GM21528 (cell line): ENCODE measurements around the gene AKT1.
"Not testable (repeated sequence)": the region's sequence is repeated elsewhere in the genome, so short reads cannot be mapped to it uniquely, and the experiment has no call there.

ENCODE experiments used
- ATAC-seq: cut with Tn5 transposase; IDR thresholded peaks from one replicate; pipeline ENCODE4 v1.9.1; 2021; ENCODE audit warnings: mild to moderate bottlenecking, moderate library complexity; ENCODE audit not compliant: unreplicated experiment, low FRiP score

Gene AKT1

DNA sequence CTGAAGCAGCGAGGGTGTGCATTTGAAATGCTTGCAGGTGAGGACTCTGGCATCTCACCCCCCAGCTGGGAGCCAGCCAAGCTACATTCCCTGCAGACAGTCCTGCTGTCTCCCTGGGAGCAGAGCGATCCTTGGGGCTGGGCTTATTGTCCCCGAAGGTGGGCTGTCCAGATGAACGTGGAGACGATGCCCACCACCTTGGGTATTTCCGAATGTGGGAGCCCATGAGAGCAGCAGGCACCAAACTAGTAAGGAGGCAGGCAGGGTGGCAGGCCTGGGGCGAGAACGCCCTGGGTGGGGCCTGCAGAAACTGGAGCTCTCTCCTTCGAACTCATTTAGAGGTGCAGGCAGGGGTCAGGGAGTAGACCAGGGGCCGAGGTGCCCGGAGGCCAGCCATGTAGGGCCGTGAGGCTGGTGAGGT is 23.8 kb upstream of the AKT1 start:
- no peak for ATAC-seq

DNA sequence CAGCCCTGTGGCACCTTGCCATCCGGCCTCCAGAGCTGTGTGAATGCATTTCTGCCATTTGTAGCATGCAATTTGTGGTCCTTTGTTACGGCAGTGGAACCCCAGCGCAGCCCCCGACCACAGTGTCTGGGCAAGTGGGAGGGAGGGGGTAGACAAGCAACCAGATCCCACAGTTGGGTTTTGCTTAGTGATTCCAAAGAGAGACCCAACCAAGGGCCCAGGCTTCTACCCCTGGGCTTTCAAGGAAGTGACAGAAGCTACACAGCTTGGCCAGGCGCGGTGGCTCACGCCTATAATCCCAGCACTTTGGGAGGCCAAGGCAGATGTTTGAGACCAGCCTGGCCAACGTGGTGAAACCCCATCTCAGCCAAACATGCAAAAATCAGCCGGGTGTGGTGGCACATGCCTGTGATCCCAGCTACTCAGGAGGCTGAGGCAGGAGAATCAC is 23.2 kb upstream of the AKT1 start:
- ATAC-seq: no peak

DNA sequence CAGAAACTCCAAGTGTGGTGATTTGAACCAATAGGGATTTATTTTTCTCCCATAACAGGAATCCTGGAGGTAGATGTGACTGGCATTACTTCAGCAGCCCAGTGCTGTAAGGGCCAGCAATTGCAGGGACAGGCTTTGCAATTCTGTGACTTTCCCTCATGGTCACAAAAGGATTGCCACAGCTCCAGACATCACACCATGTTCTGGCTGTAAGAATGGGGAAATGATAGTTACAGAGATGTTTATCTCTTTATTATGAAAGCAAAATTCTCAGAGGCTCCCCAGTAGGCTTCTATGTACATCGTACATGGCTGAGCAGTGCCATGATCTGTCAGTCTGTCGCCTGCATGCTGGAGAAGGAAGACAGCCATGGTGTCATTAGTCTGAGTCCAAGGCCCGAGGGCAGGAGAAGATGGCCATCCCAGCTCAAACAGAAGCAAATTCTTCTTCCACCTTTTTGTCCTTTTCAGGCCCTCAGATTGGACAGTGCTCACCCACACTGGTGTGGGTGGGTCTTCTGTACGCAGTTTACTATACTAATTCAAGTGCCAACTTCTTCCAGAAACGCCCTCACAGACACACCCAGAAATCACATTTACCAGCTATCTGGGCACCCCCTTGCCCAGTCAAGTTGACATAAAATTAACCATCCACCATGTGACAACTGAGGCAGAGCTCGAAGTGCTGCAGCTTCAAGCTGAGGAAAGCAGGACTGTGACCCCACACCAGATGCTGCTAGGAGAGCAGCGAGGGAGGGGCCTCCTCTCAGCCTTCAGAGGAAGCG is 22.6 kb upstream of the AKT1 start:
- ATAC-seq: no peak

DNA sequence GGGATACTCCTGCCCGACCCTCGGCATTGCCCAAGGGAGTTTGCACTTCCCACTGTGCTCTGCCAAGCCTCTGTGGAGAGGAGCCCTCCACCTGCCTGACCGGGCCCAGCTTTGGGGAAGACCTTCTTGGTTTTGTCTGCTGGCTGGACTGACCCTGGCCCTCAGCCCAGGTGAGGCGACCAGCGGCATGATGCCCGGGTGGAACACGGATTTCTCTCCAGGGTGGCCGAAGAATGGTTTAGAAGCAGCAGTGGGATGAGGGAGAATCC is 21.0 kb upstream of the AKT1 start:
- ATAC-seq: no peak

- not testable (repeated sequence) for ATAC-seq
Observed at GRCh38 chr14:104814701-104815100, 19.2 kb upstream of the AKT1 start.

DNA sequence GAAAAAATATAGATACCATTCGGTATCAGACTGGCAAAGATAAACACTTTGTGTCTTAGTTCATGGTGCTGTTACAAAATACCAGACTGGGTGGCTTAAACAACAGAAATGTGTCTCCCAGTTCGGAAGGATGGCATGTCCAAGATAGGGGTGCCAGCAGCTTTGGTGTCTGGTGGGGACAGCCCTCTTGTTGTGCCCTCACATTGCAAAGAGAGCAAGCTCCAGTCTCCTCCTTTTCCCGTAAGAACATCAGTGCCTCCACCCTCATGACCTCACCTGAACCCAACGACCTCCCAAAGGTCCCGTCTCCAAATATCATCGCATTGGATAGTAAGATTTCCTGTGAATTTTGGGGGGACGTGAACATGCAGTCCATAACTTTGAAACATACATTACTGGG is 17.7 kb upstream of the AKT1 start:
- no peak for ATAC-seq

DNA sequence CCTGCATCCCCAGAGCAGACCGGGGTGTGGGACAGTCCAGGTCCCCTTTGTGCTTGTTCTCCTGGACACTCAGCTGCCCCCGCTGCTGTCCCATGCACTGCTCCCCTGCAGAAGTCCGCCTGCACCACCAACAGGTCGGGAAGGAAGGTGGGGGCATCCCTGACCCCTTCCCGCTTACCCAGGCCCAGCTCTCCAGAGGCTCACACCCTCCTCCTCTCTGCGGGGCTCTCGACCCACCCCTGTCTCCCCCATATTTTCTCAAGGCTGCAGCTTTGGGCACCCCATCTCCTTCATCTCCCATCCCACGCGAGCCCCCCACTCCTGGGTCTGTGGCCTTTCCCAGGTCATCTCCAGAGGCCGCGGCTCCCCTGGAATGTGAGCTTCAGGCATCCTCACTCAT is 14.8 kb upstream of the AKT1 start:
- ATAC-seq: no peak

GRCh38 chr14:104808456-104808855 is 12.9 kb upstream of the AKT1 start:
- no peak for ATAC-seq

- no peak for ATAC-seq
Observed at GRCh38 chr14:104806625-104807465, 11.3 kb upstream of the AKT1 start.

- no peak for ATAC-seq
Observed at GRCh38 chr14:104805941-104806624, 10.5 kb upstream of the AKT1 start.

GRCh38 chr14:104805326-104805678 is 9.8 kb upstream of the AKT1 start:
- ATAC-seq: no peak

GRCh38 chr14:104804481-104805325 is 9.2 kb upstream of the AKT1 start:
- ATAC-seq: no peak

DNA sequence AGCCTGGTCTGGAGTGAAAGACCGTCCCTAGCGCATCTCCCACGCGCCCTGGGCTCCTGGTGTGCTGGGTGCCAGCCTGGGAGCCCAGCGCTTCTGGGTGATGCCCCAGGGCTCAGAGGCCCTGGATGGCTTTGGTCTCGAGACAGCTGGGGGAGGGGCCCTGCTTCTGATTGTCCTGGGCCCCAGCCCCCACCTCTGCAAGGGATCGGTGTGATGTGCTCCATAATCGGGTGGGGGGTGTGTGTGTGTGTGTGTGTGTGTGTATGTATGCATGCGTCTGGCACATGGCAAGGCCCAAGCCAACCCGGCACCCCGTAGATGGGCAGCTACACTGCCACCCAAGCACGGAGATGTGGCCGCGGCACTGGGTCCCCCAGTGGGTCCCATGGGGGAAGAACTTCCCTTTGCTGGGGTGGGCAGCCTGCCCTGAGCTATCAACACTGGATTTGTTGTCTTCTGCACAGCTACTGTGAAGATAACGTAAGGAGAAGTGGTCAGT is 8.4 kb upstream of the AKT1 start:
- ATAC-seq: no peak

- ATAC-seq: no peak
Observed at GRCh38 chr14:104803280-104803911, 7.8 kb upstream of the AKT1 start.

GRCh38 chr14:104802394-104803184 is 7.0 kb upstream of the AKT1 start:
- no peak for ATAC-seq

DNA sequence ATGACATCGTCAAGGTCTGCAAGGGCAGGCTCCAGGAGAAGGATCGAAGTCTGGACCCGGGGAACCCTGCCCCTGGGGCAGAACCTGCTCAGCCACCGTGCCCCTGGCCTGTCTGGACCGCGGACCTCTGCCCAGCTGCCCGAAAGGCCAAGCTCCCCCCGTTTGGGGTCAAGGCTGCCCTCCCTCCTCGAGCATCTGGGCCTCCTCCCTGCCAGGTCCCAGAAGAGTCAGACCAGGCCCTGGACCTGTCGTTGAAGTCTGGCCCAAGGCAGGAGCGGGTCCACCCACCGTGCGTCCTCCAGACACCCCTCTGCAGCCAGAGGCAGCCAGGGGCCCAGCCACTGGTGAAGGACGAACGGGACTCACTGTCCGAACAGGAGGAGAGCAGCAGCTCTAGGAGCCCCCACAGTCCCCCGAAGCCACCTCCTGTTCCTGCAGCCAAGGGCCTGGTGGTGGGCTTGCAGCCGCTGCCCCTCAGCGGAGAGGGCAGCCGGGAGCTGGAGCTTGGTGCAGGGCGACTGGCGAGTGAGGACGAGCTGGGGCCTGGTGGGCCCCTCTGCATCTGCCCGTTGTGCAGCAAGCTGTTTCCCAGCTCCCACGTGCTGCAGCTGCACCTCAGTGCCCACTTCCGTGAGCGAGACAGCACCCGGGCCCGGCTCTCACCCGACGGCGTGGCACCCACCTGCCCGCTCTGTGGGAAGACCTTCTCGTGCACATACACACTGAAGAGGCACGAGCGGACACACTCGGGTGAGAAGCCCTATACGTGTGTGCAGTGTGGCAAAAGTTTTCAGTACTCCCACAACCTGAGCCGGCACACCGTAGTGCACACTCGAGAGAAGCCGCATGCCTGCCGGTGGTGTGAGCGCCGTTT is 6.2 kb upstream of the AKT1 start:
- no peak for ATAC-seq

- peak; percentile 30 for ATAC-seq
Observed at GRCh38 chr14:104800771-104801519, 5.4 kb upstream of the AKT1 start, which contains the start of gene ZBTB42. TSS of gene ZBTB42 (plus strand) at chr14:104801101. CDS start at chr14:104801198, 97 bp downstream.
